Mammary epithelial cell (primary cell): ENCODE results near the gene SMAD1.

Experiments used
- CTCF ChIP-seq, 2 donors: IDR thresholded peaks in 1 of 2; conservative IDR thresholded peaks in 1 of 2; 2 replicates each; pipeline ENCODE4 v1.5.1; 2011 to 2012; ENCODE audit warnings: inconsistent platforms in 2 of 2, low read length in 2 of 2, mild to moderate bottlenecking in 2 of 2, control low read depth in 1 of 2, low read depth in 1 of 2; ENCODE audit not compliant: insufficient read depth in 1 of 2; ENCODE audit errors: extremely low read depth in 1 of 2
- EZH2 ChIP-seq: IDR thresholded peaks from 2 replicates; pipeline ENCODE4 v1.6.1; 2012; ENCODE audit warnings: low read length, inconsistent platforms, borderline replicate concordance

GRCh38 chr4:145530189-145530588 is 48.5 kb downstream of the SMAD1 start:
- TF ChIP-seq CTCF (conservative IDR thresholded peaks at IDR 0.05 in 1 of 2, IDR thresholded peaks at IDR 0.05 in 1 of 2; ENCODE audit: extremely low read depth in 1 of 2, insufficient read depth in 1 of 2, low read depth in 1 of 2, low read length in 2 of 2) (no peak), EZH2 (no peak)
